Endothelial cell of umbilical vein (primary cell): Measurements from ENCODE around the gene CDX2. TPM values are rescaled to one million over a fixed set of nuclear protein-coding genes. Genes with fewer than 3 reads are reported as not detected.

Experiments used
- BruUV-seq: library from RNA; stranded (reverse); fragments of 400-500 nt; replicated peaks from 2 replicates; lab custom pipeline; 2021; lab: Mats Ljungman, UMichigan
- CTCF ChIA-PET: fragments of 300-600, 350-600 bp; sonication (Branson Sonifier 250); formaldehyde crosslinking; loops from one replicate; lab custom pipeline; 2021; ENCODE audit warnings: antibody characterized with exemption, inconsistent platforms; lab: Charles Lee
- POLR2A ChIA-PET: fragments of 300-600, 350-600 bp; sonication (Branson Sonifier 250); formaldehyde crosslinking; loops from one replicate; lab custom pipeline; 2021; ENCODE audit warnings: antibody characterized with exemption, inconsistent platforms; lab: Charles Lee
- DNase-seq: peaks from one replicate; pipeline ENCODE4 v3.0.0-alpha.2; 2011; ENCODE audit warnings: low read depth, low spot score
- FAIRE-seq: peaks from 2 replicates; lab custom pipeline; 2011; peaks lifted over from hg19 to GRCh38; lab: Jason Lieb, UNC
- H2AFZ ChIP-seq: 2 replicates; pipeline ENCODE4 v1.6.0; 2012; ENCODE audit warnings: low read depth, low read length, control low read depth, inconsistent platforms
- H3K27ac ChIP-seq: 2 replicates; pipeline ENCODE4 v1.5.1; 2011; ENCODE audit warnings: low read depth, mild to moderate bottlenecking, control low read depth, low read length, moderate library complexity; ENCODE audit not compliant: insufficient read depth
- H3K27me3 ChIP-seq, 2 experiments: 2 replicates each; pipeline versions ENCODE4 v1.6.0 to v1.6.1; 2011; ENCODE audit warnings: low read length in 2 of 2, mixed read lengths in 1 of 2; ENCODE audit not compliant: control insufficient read depth in 2 of 2, insufficient read depth in 2 of 2
- H3K36me3 ChIP-seq, 2 experiments: 2 replicates in 1 of 2; 3 replicates in 1 of 2; pipeline ENCODE4 v1.5.1; 2011; ENCODE audit warnings: low read length in 2 of 2, mild to moderate bottlenecking in 1 of 2, moderate library complexity in 1 of 2; ENCODE audit not compliant: control insufficient read depth in 2 of 2, insufficient read depth in 2 of 2; ENCODE audit errors: extremely low read depth in 1 of 2
- H3K4me1 ChIP-seq: 3 replicates; pipeline ENCODE4 v1.5.1; 2011; ENCODE audit warnings: mild to moderate bottlenecking, low read length; ENCODE audit not compliant: control insufficient read depth, insufficient read depth; ENCODE audit errors: extremely low read depth
- H3K4me2 ChIP-seq: 2 replicates; pipeline ENCODE4 v1.6.1; 2011; ENCODE audit warnings: low read length, control low read depth, mixed read lengths; ENCODE audit not compliant: insufficient read depth
- H3K4me3 ChIP-seq, 3 experiments: fragments of 200-600 bp in 1 of 3; sonication (generic), shearing (Covaris generic) in 1 of 3; replicated peaks in 1 of 3; 2 replicates each; pipeline ENCODE4 v1.5.1; 2011 to 2016; ENCODE audit warnings: control low read depth in 3 of 3, low read length in 3 of 3, mild to moderate bottlenecking in 2 of 3, inconsistent platforms in 1 of 3, low read depth in 1 of 3, moderate library complexity in 1 of 3; ENCODE audit not compliant: insufficient read depth in 1 of 3
- H3K79me2 ChIP-seq: 2 replicates; pipeline ENCODE4 v1.6.0; 2012; ENCODE audit warnings: low read length, inconsistent platforms; ENCODE audit not compliant: control insufficient read depth, insufficient read depth
- H3K9ac ChIP-seq: replicated peaks from 2 replicates; pipeline ENCODE3; 2011; ENCODE audit warnings: low read length, control low read depth; ENCODE audit not compliant: insufficient read depth; ENCODE audit errors: extremely low read depth
- H3K9me1 ChIP-seq: replicated peaks from 3 replicates; pipeline ENCODE4 v1.6.0; 2011; ENCODE audit warnings: mild to moderate bottlenecking, low read length; ENCODE audit not compliant: control insufficient read depth, insufficient read depth; ENCODE audit errors: extremely low read depth
- H3K9me3 ChIP-seq: replicated peaks from 2 replicates; pipeline ENCODE4 v1.5.1; 2012; ENCODE audit warnings: low read length, inconsistent platforms; ENCODE audit not compliant: control insufficient read depth, insufficient read depth
- H4K20me1 ChIP-seq: replicated peaks from 2 replicates; pipeline ENCODE3; 2011; ENCODE audit warnings: mild to moderate bottlenecking, low read length; ENCODE audit not compliant: control insufficient read depth, insufficient read depth; ENCODE audit errors: extremely low read depth
- FOS ChIP-seq: IDR thresholded peaks from 2 replicates; pipeline ENCODE4 v1.6.1; 2011; ENCODE audit warnings: mild to moderate bottlenecking, low read length, moderate library complexity, borderline replicate concordance; ENCODE audit not compliant: insufficient read depth
- GATA2 ChIP-seq: IDR thresholded peaks from 2 replicates; pipeline ENCODE4 v1.7.0; 2011; ENCODE audit warnings: low read depth, mild to moderate bottlenecking, moderate library complexity, mixed read lengths, low read length; ENCODE audit not compliant: insufficient read length, insufficient read depth
- MYC ChIP-seq: IDR thresholded peaks from one replicate; pipeline ENCODE4 v1.6.1; 2011; ENCODE audit warnings: mild to moderate bottlenecking, low read depth, low read length
- POLR2A ChIP-seq: IDR thresholded peaks from 2 replicates; pipeline ENCODE4 v1.6.1; 2012; ENCODE audit warnings: low read depth, mild to moderate bottlenecking, control low read depth, low read length
- POLR2AphosphoS5 ChIP-seq: IDR thresholded peaks from 2 replicates; pipeline ENCODE4 v1.6.1; 2012; ENCODE audit warnings: low read depth, mild to moderate bottlenecking, control low read depth, low read length, moderate library complexity; ENCODE audit not compliant: insufficient read depth
- dilution Hi-C: fragments of 300-500 bp; cut with MboI; formaldehyde crosslinking; loops from one replicate; pipeline ENCODE4 v1.15.0; 2019; ENCODE audit warnings: low sequenced_read_pairs; ENCODE audit not compliant: extremely low pct_ligation_motif_present
- intact Hi-C: fragments of 100-400 bp; cut with micrococcal nuclease; formaldehyde crosslinking; loops from one replicate; pipeline ENCODE4 v1.10.0; 2022
- polyA plus RNA-seq, 4 experiments: library from polyadenylated mRNA; depleted of rRNA in 3 of 4; stranded (reverse) in 3 of 4; unstranded in 1 of 4; fragments of >200 nt; gene quantifications; 2 replicates each; pipeline versions ENCODE4 v1.2.1 to v1.2.3, GENCODE V29; 2011 to 2012; ENCODE audit warnings: missing spikeins in 1 of 4
- total RNA-seq: library from RNA; stranded (reverse); gene quantifications from 2 replicates; pipeline ENCODE4 v1.2.3, GENCODE V29; 2021
- TF ChIP-seq, protein P1 (sequence below): IDR thresholded peaks from 2 replicates; pipeline ENCODE4 v1.6.1; 2011; ENCODE audit not compliant: insufficient read depth, insufficient read length
- TF ChIP-seq, protein P2 (sequence below), 2 donors: IDR thresholded peaks; 1 replicate in 1 of 2; 2 replicates in 1 of 2; pipeline ENCODE4 v1.5.1; 2011; ENCODE audit warnings: low read length in 2 of 2, mild to moderate bottlenecking in 2 of 2, moderate library complexity in 2 of 2, control low read depth in 1 of 2, inconsistent platforms in 1 of 2, low read depth in 1 of 2; ENCODE audit not compliant: insufficient read depth in 1 of 2; ENCODE audit errors: extremely low read depth in 1 of 2

CDX2 gene
- total and polyA plus RNA-seq, 2 donors (not counting 3 experiments of a cell fraction or from before 2014, with no cell fraction given) = not detected

DNA sequence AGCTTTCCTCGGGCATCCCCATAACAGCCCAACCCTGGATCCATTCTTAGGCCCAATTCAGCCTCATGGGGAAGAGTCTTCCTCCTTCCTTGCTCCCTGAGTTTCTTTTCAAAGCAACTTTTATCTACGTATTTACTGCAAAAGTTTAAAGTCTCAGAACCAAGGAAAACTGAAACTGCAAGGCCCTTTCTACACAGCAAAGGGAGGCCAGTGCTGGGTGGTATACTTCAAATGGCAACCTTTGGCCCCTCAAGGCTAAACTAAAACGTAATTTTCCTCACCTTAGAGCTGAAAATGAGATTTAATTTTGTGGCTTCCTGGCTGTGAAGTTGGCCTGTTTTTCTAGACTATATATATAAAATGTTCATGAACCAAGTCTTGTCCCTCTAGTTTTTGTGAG is 5.6 kb downstream of the CDX2 start:
- dilution Hi-C loops = no loop called here

More for the DNA sequence above, 5.6 kb downstream of the CDX2 start:
- no peaks in the 10 kb centered on the region for H4K20me1 ChIP-seq
- DNase-seq (no peak), FAIRE-seq (no peak)
- no peak for TF ChIP-seq POLR2AphosphoS5
- no peak for TF ChIP-seq FOS
- TF ChIP-seq, protein P1, sequence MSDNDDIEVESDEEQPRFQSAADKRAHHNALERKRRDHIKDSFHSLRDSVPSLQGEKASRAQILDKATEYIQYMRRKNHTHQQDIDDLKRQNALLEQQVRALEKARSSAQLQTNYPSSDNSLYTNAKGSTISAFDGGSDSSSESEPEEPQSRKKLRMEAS = no peak
- TF ChIP-seq, protein P2, sequence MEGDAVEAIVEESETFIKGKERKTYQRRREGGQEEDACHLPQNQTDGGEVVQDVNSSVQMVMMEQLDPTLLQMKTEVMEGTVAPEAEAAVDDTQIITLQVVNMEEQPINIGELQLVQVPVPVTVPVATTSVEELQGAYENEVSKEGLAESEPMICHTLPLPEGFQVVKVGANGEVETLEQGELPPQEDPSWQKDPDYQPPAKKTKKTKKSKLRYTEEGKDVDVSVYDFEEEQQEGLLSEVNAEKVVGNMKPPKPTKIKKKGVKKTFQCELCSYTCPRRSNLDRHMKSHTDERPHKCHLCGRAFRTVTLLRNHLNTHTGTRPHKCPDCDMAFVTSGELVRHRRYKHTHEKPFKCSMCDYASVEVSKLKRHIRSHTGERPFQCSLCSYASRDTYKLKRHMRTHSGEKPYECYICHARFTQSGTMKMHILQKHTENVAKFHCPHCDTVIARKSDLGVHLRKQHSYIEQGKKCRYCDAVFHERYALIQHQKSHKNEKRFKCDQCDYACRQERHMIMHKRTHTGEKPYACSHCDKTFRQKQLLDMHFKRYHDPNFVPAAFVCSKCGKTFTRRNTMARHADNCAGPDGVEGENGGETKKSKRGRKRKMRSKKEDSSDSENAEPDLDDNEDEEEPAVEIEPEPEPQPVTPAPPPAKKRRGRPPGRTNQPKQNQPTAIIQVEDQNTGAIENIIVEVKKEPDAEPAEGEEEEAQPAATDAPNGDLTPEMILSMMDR (IDR thresholded peaks at IDR 0.05; ENCODE audit: extremely low read depth in 1 of 2, insufficient read depth in 1 of 2, low read depth in 1 of 2, low read length in 2 of 2) = no peak
- TF ChIP-seq GATA2 = no peak
- TF ChIP-seq MYC = no peak
- no peak for TF ChIP-seq POLR2A
- H3K9me3 ChIP-seq = no peaks in the 10 kb centered on the region
- ChIA-PET POLR2A (no interaction called here), CTCF (interaction anchor here (2.2 kb wide), 1 partner anchor 10 kb away, joined by 15 read pairs; no protein-coding TSS in a partner anchor)
- peaks cover 3% of the 10 kb centered on the region for H3K4me1 ChIP-seq
- no peaks in the 10 kb centered on the region for H3K36me3 ChIP-seq
- H3K4me2 ChIP-seq = no peak overlapping the region
- no peak overlapping the region for H3K27ac ChIP-seq
- BruUV-seq = no TSS peak
- no peak overlapping the region for H3K4me3 ChIP-seq
- intact Hi-C loops = no loop called here
- no peaks in the 10 kb centered on the region for H3K9me1 ChIP-seq
- peaks cover 79 to 96% of the 10 kb centered on the region in 2 experiments for H3K27me3 ChIP-seq
- no peak overlapping the region for H2AFZ ChIP-seq
- H3K79me2 ChIP-seq = no peaks in the 10 kb centered on the region
- no peak overlapping the region for H3K9ac ChIP-seq
